ENCODE results near the gene COX20. TPM values are rescaled to one million over a fixed set of nuclear protein-coding genes. Genes with fewer than 3 reads are reported as not detected.

COX20 gene
- total and polyA plus RNA-seq, 2 of the 4 experiments (the other 2 are of a cell fraction): 13.3 to 27.0 TPM

DNA sequence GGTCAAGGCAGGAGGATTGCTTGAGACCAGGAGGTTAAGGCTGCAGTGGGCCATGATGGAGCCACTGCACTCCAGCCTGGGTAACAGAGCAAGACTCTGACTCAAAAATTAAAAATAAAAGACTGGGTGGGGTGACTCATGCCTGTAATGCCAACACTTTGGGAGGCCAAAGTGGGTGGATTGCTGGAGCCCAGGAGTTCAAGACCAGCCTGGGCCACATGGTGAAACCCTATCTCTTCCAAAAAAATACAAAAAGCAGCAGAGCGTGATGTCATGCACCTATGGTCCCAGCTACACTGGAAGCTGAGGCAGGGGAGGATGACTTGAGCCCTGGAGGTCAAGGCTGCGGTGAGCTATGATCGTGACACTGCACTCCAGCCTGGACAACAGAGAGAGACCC lies 44.4 kb upstream of the COX20 start:
- no peak overlapping the region for H2AFZ ChIP-seq (replicated peaks; ENCODE audit: low read length, poor library complexity)
- no peak overlapping the region for H2AK5ac ChIP-seq (ENCODE audit: low read depth, low read length)
- H3K9me3 ChIP-seq (ENCODE audit: control insufficient read depth, insufficient read depth, low read length): no peaks in the 10 kb centered on the region
- ChIA-PET POLR2A (ENCODE audit: unreplicated experiment) (no interaction called here), CTCF (no interaction called here)
- no peak overlapping the region for H3K9ac ChIP-seq (ENCODE audit: low read depth, low read length)
- H3K23ac ChIP-seq (ENCODE audit: low read depth, low read length): no peak overlapping the region
- ATAC-seq (ENCODE audit: low read depth) (no peak), DNase-seq (no peak)
- no peaks in the 10 kb centered on the region for H3K79me1 ChIP-seq (ENCODE audit: low read depth in 1 of 2, low read length in 2 of 2)
- no peak overlapping the region for H2BK20ac ChIP-seq (ENCODE audit: low read depth, low read length)
- in situ Hi-C loops (cut with MboI; ENCODE audit: low sequenced_read_pairs) (no loop called here), intact Hi-C loops (cut with micrococcal nuclease) (no loop called here), dilution Hi-C loops (cut with HindIII; ENCODE audit: low sequenced_read_pairs, unreplicated experiment) (no loop called here)
- no peak overlapping the region for H3K4me3 ChIP-seq (ENCODE audit: insufficient read depth, low read depth, low read length)
- H2BK15ac ChIP-seq (ENCODE audit: low read depth, low read length): no peak overlapping the region
- H3K18ac ChIP-seq (ENCODE audit: low read depth, low read length): no peak overlapping the region
- no peaks in the 10 kb centered on the region for H4K20me1 ChIP-seq (ENCODE audit: insufficient read depth, low read length)
- H3K9me1 ChIP-seq (ENCODE audit: insufficient read depth, low read length): no peaks in the 10 kb centered on the region
- peaks cover 3% of the 10 kb centered on the region for H3K4me1 ChIP-seq (ENCODE audit: control insufficient read depth, insufficient read depth, low read length)
- H3K14ac ChIP-seq (replicated peaks; ENCODE audit: low read depth, low read length): no peak overlapping the region
- H3K27ac ChIP-seq (ENCODE audit: insufficient read depth, low read length): no peak overlapping the region
- H3K27me3 ChIP-seq (ENCODE audit: control insufficient read depth, insufficient read depth, low read length): peaks cover 4% of the 10 kb centered on the region; the same call in 1 of the 2 replicates
- no TSS peak for BruUV-seq (replicated peaks)
- no peak overlapping the region for H2BK120ac ChIP-seq (ENCODE audit: low read depth, low read length)
- H3K36me3 ChIP-seq (ENCODE audit: control insufficient read depth, insufficient read depth, low read length): no peaks in the 10 kb centered on the region
- H4K5ac ChIP-seq (ENCODE audit: low read depth, low read length): no peak overlapping the region
- no peak overlapping the region for H4K8ac ChIP-seq (ENCODE audit: low read depth in 2 of 2, low read length in 2 of 2)
- no peak overlapping the region for H2AK9ac ChIP-seq (replicated peaks; ENCODE audit: low read depth, low read length, poor library complexity)
- TF ChIP-seq, protein P1, sequence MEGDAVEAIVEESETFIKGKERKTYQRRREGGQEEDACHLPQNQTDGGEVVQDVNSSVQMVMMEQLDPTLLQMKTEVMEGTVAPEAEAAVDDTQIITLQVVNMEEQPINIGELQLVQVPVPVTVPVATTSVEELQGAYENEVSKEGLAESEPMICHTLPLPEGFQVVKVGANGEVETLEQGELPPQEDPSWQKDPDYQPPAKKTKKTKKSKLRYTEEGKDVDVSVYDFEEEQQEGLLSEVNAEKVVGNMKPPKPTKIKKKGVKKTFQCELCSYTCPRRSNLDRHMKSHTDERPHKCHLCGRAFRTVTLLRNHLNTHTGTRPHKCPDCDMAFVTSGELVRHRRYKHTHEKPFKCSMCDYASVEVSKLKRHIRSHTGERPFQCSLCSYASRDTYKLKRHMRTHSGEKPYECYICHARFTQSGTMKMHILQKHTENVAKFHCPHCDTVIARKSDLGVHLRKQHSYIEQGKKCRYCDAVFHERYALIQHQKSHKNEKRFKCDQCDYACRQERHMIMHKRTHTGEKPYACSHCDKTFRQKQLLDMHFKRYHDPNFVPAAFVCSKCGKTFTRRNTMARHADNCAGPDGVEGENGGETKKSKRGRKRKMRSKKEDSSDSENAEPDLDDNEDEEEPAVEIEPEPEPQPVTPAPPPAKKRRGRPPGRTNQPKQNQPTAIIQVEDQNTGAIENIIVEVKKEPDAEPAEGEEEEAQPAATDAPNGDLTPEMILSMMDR (conservative IDR thresholded peaks at IDR 0.05; ENCODE audit: low read depth, low read length): no peak
- TF ChIP-seq MAFK (IDR thresholded peaks at IDR 0.05; ENCODE audit: low read depth, low read length) (no peak), FOS (IDR thresholded peaks at IDR 0.05; ENCODE audit: low read depth, low read length) (no peak), NFE2L2 (IDR thresholded peaks at IDR 0.05; ENCODE audit: low read depth, low read length) (no peak), RFX5 (IDR thresholded peaks at IDR 0.05; ENCODE audit: low read depth, low read length) (no peak), CEBPB (IDR thresholded peaks at IDR 0.05; ENCODE audit: low read depth, low read length) (no peak), RCOR1 (IDR thresholded peaks at IDR 0.05; ENCODE audit: insufficient replicate concordance, low read length) (no peak), POLR2A (IDR thresholded peaks at IDR 0.05; ENCODE audit: low read depth, low read length) (no peak), RAD21 (IDR thresholded peaks at IDR 0.05; ENCODE audit: low read length) (no peak)
- no peak overlapping the region for H2BK5ac ChIP-seq (ENCODE audit: low read depth, low read length, poor library complexity, severe bottlenecking)
- H3K4ac ChIP-seq (ENCODE audit: low read depth, low read length): no peak overlapping the region
- H3K56ac ChIP-seq (ENCODE audit: extremely low read depth, insufficient read depth, low read length): no peak overlapping the region
- no peak overlapping the region for H3K4me2 ChIP-seq (ENCODE audit: low read depth, low read length)
- H4K91ac ChIP-seq (ENCODE audit: insufficient read depth, low read depth, low read length): no peak overlapping the region
- WGBS, 2 experiments (ENCODE audit: extremely low coverage in 2 of 2, insufficient read length in 1 of 2): no CpG with 5 or more reads among the region's 3 CpGs

All from IMR-90 (cell line).